SW480 (cell line): ENCODE measurements around the gene ZNF277.
"Not testable (repeated sequence)": the region's sequence is repeated elsewhere in the genome, so short reads cannot be mapped to it uniquely, and the experiment has no call there.

ENCODE experiments used
- DNase-seq: peaks from one replicate; pipeline ENCODE4 v3.0.0-alpha.2; 2016; ENCODE audit warnings: low spot score

ZNF277 gene

DNA sequence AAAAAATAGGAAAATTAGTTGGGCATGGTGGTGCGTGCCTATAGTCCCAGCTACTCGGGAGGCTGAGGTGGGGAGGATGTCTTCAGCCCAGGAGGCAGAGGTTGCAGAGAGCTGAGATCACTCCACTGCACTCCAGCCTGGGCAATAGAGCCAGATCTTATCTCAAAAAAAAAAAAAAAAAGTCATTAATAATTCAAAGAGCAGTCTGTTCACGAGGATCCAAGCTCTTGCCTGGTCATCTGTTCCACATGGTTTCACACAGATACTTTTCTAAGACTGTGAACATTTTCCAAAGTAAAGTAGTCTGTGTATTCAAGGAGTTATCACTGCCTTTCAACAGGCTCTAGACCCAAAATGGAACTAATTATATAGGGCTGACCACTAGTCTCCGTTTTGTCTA is 86.9 kb downstream of the ZNF277 start:
- no peak for DNase-seq

DNA sequence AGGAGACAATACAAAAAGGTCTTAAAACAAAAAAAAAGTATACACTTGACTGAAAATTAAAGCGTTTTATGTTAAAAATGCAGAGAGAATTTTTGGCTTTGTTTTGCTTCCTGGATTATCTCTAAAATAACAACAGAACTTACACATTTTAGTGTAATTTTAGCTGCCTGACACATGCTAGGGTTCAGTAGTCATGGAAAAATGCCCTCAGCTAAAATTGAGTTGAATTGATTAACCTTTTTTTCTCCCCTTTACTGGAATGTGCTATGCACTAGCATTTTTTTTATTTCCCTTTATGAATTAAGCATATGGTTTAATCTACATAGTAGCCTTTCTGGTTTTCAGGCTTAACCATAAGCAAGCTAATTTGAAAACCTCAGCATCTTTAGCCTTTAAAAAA is 89.9 kb downstream of the ZNF277 start:
- DNase-seq: no peak

DNA sequence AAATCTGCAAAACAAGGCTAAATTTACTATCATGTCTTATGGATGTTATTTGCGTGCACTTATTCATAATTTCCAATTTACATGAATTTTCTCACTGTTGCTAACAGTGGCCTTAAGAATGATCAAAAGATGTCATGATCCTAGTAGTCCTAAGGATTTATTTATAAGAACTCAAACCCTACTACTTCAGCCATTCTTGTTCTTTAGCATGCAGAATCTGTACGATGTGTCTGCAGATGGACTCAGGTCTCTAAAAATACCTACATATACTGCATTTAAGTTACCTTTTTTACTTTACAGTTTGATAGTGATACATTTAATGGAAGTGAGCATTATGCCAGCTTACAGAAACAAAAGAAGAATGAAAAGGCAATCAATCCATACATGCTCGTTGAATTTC is 91.2 kb downstream of the ZNF277 start:
- DNase-seq: no peak

DNA sequence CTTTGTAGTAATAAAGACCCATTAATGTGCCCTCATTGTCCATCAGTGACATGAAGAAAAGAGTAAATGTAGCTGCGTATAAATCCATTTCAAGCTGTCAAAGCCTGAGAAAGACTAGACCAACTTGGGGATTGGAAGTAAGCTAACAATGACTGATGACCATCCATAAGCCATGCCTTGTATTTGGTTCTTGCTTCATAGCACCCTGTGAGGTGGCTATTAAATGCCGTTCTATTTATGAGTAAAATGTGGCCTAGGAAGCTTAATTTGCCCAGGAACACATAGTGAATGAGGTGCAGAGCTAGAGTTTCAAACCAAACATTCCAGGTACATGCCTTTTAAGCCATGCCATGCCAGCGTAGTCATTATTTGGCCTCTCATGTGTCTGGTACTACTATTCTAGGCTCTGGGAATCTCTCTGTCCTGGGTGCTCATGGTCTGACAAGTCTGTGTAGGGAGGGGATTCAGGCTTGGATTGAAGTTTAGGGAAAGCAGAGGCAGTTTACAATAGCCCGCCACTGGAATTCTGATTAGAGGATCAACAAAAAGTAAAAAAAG is 92.1 kb downstream of the ZNF277 start:
- DNase-seq: no peak

DNA sequence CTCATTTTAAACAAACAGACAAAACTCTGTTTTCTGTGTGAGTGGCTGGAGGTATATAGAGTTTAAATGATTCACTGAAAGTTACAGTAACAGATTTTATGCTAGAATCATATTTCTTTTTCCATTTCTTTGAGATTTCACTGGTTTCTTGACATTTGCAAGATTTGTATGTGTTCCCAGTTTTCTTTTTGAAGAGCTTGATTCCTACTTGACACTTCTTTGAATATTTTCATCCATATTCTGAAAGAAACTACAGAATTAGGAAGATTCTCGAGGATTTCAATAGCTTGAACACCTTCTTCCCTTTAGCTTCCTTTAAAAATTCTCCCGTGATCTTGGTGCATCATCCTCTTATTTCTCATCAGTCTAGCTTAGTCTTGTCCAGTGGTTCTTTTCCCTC is 93.6 kb downstream of the ZNF277 start:
- no peak for DNase-seq

DNA sequence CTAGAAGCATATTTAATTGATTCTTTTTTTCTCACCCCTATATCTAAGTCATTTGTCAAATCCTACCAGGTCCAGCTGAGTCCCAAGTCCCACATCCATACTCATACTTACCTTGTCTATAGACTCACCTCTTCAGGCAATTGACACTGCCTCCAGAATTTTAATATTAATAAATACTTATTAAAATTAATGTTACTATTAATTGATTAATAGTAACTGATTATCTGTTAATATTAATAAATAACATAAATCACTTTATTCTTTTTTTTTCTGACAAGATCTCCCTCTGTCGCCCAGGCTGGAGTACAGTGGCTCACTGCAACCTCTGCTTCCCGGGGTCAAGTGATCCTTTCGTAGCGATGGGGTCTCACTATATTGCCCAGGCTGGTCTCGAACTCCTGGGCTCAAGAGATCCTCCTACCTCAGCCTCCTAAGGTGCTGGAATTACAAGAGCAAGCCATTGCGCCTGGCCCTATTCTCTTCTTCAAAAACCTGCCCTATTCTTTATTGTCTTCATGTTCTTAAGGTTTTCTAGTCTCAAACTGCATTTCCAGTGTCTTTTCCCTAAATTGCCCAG is 94.4 kb downstream of the ZNF277 start:
- DNase-seq: no peak

DNA sequence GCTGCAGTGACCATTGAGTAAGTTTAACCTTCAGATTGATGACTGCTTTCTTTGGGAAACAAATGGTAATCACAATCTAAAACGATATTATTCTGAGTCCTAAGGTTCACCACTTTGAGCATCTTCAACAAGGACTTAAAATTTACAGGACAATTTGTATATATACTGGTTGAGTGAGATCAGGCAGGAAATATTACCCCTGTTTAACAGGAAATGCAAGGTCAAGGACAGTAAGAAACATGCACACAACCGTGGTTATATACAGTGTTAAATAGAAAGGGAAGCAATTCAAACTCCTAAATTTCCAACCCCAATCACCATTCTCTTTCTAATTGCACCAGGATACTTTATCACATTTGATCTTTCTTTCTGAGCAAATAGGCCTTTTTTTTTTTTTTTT is 96.1 kb downstream of the ZNF277 start:
- DNase-seq: no peak

DNA sequence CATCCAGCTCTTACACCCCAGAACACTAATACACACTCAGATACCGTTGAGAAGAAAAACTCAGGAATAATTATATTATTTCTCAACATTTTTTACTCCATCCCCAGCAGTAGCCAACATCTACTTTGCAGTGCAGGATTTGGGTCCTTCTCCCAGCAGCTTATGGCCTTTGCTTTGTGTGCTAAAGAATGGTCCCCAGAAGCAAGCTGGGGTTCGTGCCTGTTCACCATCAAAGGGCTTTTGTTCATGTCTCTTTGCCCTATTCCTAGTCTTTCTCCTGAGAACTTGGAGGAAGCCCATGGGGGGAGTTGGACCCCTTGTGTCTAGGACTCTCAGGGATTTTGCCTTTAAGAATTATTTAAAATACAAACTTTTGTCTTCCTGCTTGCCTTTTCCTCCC is 100.4 kb downstream of the ZNF277 start:
- DNase-seq: no peak

DNA sequence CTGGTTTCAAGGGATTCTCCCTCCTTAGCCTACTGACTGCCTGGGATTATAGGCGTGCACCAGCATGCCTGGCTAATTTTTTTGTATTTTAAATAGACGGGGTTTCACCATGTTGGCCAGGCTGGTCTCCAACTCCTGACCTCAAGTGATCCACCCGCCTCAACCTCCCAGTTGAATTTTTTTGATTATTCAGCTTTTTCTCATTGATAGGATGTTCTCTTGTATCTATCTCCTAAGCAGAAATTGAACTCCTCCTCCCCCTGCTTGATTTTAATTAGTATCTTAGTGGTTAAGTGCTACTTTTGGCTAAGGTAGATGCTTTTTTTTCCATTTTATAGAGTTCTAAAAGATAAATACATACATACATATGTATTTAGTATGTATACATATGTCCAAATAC is 101.0 kb downstream of the ZNF277 start:
- DNase-seq: no peak

DNA sequence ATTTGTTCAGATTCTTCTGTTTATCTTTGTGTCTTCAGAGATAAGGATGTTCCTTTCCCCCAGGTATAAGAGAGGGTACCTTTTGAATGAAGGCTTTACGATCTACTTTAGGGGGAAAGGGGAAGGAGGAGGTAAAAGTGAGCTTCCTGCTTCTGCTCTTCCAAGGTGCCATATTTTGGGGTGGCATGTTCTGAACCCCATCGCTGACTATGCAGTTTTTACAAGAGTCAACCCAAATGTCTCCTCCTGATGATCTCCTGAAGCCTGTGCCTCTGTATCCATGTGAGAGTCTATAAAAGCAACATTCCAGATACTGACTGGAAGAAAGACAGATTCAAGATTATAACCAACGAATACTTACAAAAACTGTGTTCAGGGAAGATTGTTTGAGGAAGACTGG is 102.5 kb downstream of the ZNF277 start:
- DNase-seq: no peak

DNA sequence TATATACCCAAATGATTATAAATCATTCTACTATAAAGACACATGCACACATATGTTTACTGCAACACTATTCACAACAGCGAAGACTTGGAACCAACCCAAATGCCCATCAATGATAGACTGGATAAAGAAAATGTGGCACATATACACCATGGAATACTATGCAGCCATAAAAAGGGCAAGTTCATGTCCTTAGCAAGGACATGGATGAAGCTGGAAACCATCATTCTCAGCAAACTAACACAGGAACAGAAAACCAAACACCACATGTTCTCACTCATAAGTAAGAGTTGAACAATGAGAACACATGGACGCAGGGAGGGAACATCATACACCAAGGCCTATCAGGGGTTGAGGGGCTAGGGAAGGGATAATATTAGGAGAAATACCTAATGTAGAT is 110.3 kb downstream of the ZNF277 start:
- not testable (repeated sequence) for DNase-seq

DNA sequence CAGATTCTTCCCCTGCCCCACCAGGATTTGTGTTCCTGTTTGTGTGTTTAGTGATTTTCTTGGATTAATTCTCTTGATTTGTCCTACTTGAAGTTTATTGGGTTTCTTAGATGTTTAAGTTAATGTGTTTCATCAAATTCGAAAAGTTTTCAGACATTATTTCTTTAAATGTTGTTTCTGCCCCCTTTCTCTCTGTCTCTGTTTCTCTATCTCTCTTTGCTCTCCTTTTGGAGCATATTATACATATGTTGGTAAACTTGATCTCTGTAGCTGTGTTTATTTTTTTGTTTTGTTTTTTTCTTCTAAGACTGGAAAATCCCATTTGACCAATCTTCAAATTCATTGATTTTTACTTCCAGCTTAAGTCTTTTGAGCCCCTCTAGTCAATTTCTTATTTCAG is 115.6 kb downstream of the ZNF277 start:
- DNase-seq: no peak

DNA sequence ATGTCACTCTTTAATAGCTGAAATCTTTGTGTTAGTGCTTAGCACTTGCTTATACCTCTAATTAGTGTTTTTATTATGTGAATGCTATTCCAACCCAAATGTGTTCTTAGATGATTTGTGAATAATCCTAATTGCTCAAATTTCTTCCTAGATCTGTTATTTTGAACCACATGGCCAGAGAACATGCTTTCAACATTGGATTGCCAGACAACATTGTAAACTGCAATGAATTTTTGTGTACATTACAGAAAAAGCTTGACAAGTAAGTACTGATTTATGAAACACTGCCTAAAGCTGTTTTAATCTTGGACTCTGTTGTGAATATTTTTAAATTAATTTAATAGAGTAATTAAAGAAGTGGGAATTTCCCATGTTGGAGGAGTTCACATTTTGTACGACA is 121.1 kb downstream of the ZNF277 start:
- DNase-seq: no peak

DNA sequence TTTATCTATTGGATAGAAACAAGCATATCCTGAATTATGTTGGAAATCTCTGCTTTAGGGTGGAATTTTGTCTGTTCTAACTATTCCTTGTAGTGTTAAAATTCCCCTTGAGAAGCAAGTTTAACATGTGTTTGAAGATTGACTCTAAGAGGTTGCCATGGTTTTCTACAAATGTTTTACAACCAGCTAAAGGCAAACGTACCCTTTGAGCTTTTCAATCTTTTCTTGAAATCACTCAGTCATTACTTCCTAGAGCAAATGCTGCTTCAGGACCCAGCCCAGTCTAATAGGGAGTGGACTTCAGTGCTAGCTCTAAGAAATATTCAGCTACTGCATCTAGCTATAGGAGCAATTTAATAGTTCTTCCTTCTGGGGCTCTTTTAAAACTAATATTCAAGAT is 125.0 kb downstream of the ZNF277 start:
- DNase-seq: no peak

DNA sequence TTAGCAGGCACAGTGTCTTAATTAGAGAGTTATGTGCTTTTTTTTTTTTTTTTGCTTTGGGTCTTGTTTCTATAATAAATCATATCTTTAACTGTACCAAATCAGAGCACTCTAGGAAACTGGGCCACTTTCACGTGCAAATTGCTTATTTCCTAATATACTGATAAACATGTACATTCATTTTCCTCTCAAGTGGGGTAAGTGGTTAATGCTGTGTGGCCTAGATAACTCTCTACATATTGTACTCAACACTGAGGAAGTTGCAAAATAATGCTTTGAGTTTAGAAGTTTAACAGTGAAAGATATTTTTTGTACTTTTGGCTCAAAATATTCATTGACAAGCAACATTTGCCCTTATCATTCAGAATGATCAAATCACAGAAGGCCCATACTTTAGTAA is 127.9 kb downstream of the ZNF277 start:
- DNase-seq: no peak

DNA sequence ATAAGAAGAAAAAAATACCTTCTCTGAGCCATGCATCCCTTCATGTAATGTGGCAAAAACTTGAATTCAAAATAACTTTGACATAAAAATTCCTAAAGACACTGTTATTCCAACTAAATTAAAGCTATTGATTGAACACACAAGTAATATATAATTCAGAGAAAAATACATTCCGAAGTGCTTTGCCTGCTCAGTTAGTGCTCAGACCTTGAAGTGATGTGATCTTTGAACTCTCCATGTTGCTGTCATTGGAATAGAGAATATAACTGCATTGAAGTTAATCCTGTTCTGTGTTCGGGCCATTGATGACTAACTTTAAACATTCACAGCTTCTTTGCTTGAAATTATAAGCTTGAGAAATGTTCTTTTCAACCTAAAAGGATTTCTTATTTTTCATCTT is 129.8 kb downstream of the ZNF277 start:
- no peak for DNase-seq

DNA sequence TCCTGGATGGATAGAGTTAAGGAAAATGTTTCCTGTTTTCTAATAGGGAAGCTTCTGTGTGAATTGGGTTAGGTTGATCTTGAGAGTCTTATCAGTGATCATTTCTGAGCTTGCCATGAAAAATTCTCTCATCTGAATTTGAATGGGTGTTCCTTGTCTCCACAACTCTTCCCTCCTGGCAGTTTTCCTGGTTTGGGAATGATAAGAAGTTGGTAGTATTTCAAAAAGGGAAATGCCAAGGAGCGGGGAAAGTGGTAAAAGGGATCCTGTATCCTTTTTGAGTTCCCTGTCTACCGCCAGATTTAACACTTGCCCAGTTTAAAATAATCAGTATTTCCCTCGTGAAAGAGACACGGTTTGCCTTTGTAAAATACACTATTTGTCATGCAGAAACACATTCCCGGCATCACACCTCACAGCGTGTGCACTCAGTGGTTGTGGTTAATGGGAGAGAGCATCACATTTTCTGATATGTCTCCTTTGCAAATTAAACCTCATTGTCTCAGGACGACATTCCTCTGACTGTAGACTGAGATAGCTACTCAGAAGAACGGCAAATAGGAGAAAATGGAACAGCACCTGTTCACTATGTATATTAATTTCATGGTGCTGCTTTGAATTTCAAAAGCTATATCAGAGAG is 130.6 kb downstream of the ZNF277 start:
- DNase-seq: no peak

DNA sequence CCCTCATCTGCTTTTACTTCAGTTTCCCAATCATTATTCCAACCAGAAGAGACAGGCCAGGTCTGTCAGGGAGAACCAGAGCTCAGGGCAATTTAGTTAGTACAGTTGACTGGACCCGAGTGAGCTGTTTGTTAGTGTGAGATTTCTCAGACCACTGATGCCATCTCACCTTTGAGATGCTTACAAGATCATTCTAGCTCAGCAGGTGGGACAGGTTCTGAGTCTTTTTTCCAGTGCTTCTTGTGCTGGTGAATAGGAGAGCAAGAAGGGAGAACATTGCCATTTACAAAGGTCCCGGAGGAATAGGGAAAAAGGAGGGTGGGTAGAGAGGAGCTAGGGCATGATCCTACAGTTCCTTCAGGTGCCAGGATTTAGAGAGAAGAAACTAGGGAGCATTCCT is 131.4 kb downstream of the ZNF277 start:
- DNase-seq: no peak

DNA sequence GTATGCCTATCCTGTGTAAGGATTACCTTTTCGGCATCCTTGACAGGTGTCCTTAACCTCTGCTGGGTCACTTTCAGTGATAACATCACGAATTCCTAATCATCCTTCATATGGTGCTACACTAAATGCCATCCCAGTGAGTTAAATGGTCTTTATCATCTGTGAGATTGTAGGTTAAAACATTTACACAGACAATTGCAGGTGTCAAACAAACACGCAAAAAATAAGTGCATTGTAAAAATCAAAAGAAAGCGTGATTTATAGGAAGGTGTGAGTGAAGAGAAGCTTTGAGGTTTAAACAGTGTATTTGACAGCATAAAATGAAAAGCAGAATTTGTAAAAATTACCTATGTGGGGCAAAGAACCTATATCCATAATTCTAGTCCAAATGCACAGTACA is 132.3 kb downstream of the ZNF277 start:
- no peak for DNase-seq

DNA sequence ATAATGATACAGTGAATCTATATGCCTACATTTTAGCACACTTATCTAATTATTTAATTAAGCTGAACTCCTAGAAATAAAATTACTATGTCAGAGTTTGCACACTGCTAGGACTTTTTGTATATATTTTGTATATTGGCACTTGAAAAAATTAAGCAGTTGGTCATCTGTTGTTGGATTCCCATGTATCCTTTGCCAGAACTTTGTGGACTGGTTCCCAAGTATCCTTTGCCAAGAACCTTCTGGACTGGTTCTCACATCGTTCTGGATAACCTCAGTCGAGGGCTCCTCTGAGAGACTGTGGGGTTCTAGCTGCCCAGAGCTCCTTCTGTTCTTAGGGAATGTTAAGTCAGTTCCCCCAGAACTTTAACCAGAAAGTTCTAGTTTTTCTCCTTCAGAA is 135.0 kb downstream of the ZNF277 start:
- no peak for DNase-seq

DNA sequence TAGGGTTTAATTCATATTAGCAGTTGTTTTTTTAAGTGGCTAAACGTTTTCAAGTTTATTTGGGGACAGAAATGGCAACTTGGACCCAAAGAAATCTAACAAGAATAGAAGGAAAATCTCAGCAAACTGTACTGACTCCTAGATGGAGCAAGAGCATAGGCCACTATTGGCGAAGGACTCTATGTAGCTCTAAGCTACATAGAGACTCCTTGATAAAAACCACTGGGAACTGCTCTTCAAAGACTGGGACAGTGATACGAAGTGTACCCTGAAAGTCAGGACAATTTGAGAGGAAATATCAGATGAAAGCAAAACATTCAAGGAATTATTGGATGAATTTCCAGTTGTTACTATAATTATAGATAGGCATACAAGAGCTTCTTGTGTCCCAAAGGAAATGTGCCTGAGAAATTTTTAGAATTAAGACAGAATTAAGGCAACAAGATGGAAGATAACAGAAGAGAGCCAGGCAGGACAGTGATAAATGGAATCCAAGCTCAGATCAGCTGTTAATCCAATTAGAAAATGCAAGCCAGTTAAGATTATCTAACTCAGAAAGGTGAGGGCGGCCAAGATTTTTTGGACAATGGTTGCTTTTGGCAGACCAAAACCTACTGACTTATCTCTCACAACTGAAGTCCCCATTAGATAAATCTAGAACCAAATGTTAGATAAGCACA is 140.0 kb downstream of the ZNF277 start:
- DNase-seq: no peak

DNA sequence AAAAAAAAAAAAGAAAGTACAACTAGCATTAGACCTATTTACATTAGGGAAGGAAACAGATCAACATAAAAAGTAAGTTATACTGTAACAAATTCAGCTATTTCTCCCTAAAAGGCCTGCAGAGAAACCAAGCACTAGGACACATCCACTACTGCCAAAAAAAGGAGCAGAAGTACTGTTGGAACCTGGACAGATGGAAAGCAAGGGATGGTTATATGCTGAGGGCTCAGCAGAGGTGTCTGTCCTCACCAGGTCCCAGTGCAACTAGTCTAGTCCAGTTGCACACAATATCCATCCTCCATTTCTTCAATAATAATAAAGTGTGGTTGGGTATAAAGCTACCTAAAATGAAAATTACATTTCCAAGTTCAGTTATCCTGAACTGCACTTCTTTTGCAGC is 140.6 kb downstream of the ZNF277 start:
- DNase-seq: no peak

DNA sequence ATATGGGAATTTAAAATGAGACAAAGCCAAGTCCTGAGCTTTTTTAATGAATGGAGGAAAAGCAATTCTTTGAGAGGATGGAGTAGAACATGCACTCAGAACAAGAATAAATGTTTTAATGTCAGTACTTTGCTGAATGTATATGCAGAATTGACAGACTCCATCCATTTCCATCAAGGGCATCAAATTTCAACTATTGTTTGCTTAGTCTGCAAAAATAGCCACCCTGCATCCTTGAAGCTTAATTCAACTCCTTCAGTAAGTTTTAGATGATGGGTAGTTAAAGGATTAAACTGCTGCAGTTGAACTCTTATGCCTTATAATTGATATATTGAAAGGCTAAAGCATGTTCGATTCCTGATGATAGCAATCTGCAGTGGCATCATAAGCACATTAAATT is 144.1 kb downstream of the ZNF277 start:
- DNase-seq: no peak

DNA sequence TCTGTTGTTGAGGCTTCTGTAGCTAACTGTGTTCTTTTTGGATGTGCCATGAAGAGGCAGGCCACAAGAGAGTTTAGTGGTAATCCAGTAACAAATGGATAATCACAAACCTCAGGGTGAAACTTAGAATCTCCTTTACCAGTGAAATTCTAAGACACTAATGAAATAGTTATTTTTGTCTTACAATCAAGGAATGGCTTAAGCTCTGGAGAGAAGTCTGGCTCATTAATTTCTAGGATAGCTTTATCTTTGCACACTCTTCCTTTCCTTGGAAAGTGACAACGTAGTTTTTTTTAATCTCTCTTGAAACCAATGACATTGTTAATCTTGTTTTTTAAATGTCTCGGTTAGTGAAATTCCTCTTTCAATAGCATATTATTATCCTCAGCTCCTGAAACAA is 150.1 kb downstream of the ZNF277 start:
- no peak for DNase-seq
